ENCODE measurements around the gene HERPUD1. TPM values are rescaled to one million over a fixed set of nuclear protein-coding genes. Genes with fewer than 3 reads are reported as not detected.

HERPUD1 gene
- total RNA-seq: 35.3 and 43.2 TPM in 2 replicates

GRCh38 chr16:56931892-56932720, at the start of gene HERPUD1:
Gene HERPUD1, plus strand, starts transcription at chr16:56932142. Its CDS starts 103 bp downstream, at chr16:56932245.

GRCh38 chr16:56961851-56962281, 29.9 kb downstream of the HERPUD1 start, which contains the start of gene CETP:
Gene CETP, plus strand, starts transcription at chr16:56961950. Its CDS starts 30 bp downstream, at chr16:56961980.

GRCh38 chr16:56988948-56989945, 57.3 kb downstream of the HERPUD1 start, which contains the start of gene NLRC5:
Gene NLRC5, plus strand, starts transcription at chr16:56989557. Its CDS starts 31,156 bp downstream, at chr16:57020713.

Other genes starting within 250 kb of the HERPUD1 start
- gene MT1X, start 249.7 kb upstream of the HERPUD1 start, total RNA-seq: 24.3 and 45.7 TPM in 2 replicates
- 38.7 and 40.7 TPM in 2 replicates for gene NUP93, start 202.0 kb upstream of the HERPUD1 start, total RNA-seq
- under 0.01 TPM in 1 of 2 replicates, not detected in the other for gene SLC12A3, start 66.9 kb upstream of the HERPUD1 start, total RNA-seq
- not detected in 2 replicates for gene CETP, start 29.8 kb downstream of the HERPUD1 start, total RNA-seq
- gene NLRC5, start 57.4 kb downstream of the HERPUD1 start, total RNA-seq: 8.4 and 10.6 TPM in 2 replicates
- 9.6 and 22.8 TPM in 2 replicates for gene CPNE2, start 160.4 kb downstream of the HERPUD1 start, total RNA-seq

All from bronchial smooth muscle cell (primary cell).